HepG2 (cell line): ENCODE measurements around the gene PSMC3IP. TPM values are rescaled to one million over a fixed set of nuclear protein-coding genes. Genes with fewer than 3 reads are reported as not detected.

Experiments
- ARID2 ChIP-seq: sonication (generic); formaldehyde crosslinking; IDR thresholded peaks from 2 replicates; pipeline ENCODE4 v1.8.1; 2022; ENCODE audit warnings: mild to moderate bottlenecking, missing genetic modification reagents, borderline replicate concordance
- KDM4B ChIP-seq: sonication (generic); formaldehyde crosslinking; IDR thresholded peaks from 2 replicates; pipeline ENCODE4 v1.4.0; 2020; ENCODE audit warnings: missing genetic modification reagents
- NCOR1 ChIP-seq: fragments of 200-600 bp; sonication (generic); IDR thresholded peaks from 2 replicates; pipeline ENCODE4 v1.7.0; 2017; ENCODE audit warnings: antibody characterized with exemption, low read length, borderline replicate concordance
- NR2C2 ChIP-seq: sonication (generic); formaldehyde crosslinking; IDR thresholded peaks from 2 replicates; pipeline ENCODE4 v1.4.0; 2020; ENCODE audit warnings: missing genetic modification reagents, mild to moderate bottlenecking, moderate library complexity, borderline replicate concordance
- REL ChIP-seq: sonication (generic); formaldehyde crosslinking; conservative IDR thresholded peaks from 2 replicates; pipeline ENCODE4 v1.8.0; 2022; ENCODE audit warnings: mild to moderate bottlenecking, missing genetic modification reagents, moderate library complexity
- RFXANK ChIP-seq: IDR thresholded peaks from 2 replicates; pipeline ENCODE4 v1.6.1; 2016
- SIX1 ChIP-seq: sonication (generic); formaldehyde crosslinking; IDR thresholded peaks from 2 replicates; pipeline ENCODE4 v1.4.0; 2020; ENCODE audit warnings: missing genetic modification reagents, borderline replicate concordance
- SNAI1 ChIP-seq: sonication (generic); formaldehyde crosslinking; IDR thresholded peaks from 2 replicates; pipeline ENCODE4 v1.5.0; 2020; ENCODE audit warnings: mild to moderate bottlenecking, missing genetic modification reagents, borderline replicate concordance
- SNAPC5 ChIP-seq: sonication (generic); formaldehyde crosslinking; IDR thresholded peaks from 2 replicates; pipeline ENCODE4 v1.8.1; 2023; ENCODE audit warnings: mild to moderate bottlenecking, missing genetic modification reagents, borderline replicate concordance
- XBP1 ChIP-seq: sonication (generic); formaldehyde crosslinking; IDR thresholded peaks from 2 replicates; pipeline ENCODE4 v1.5.0; 2020; ENCODE audit warnings: missing genetic modification reagents
- ZBTB42 ChIP-seq: sonication (generic); formaldehyde crosslinking; IDR thresholded peaks from 2 replicates; pipeline ENCODE4 v1.5.0; 2020; ENCODE audit warnings: mild to moderate bottlenecking, missing genetic modification reagents
- ZC3H13 ChIP-seq: sonication (generic); formaldehyde crosslinking; IDR thresholded peaks from 2 replicates; pipeline ENCODE4 v1.8.1; 2023; ENCODE audit warnings: mild to moderate bottlenecking, missing genetic modification reagents, moderate library complexity
- ZFP41 ChIP-seq: sonication (generic); formaldehyde crosslinking; IDR thresholded peaks from 2 replicates; pipeline ENCODE4 v1.4.0; 2020; ENCODE audit warnings: mild to moderate bottlenecking, missing genetic modification reagents, borderline replicate concordance
- ZNF224 ChIP-seq: sonication (generic); formaldehyde crosslinking; IDR thresholded peaks from 2 replicates; pipeline ENCODE4 v1.5.0; 2020; ENCODE audit warnings: mild to moderate bottlenecking, missing genetic modification reagents
- ZNF34 ChIP-seq: sonication (generic); formaldehyde crosslinking; IDR thresholded peaks from 2 replicates; pipeline ENCODE4 v1.4.0; 2020; ENCODE audit warnings: mild to moderate bottlenecking, missing genetic modification reagents, borderline replicate concordance
- ZNF414 ChIP-seq: sonication (generic); formaldehyde crosslinking; IDR thresholded peaks from 2 replicates; pipeline ENCODE4 v1.5.0; 2020; ENCODE audit warnings: missing genetic modification reagents
- ZNF878 ChIP-seq: sonication (generic); formaldehyde crosslinking; IDR thresholded peaks from 2 replicates; pipeline ENCODE4 v1.8.1; 2023; ENCODE audit warnings: mild to moderate bottlenecking, missing genetic modification reagents, moderate library complexity
- polyA plus RNA-seq, 8 experiments: library from polyadenylated mRNA; depleted of rRNA in 3 of 8; stranded (reverse) in 7 of 8; unstranded in 1 of 8; fragments of >200 nt; fragmentation: Illumina TruSeq in 4 of 8; extraction: Trizol in 4 of 8; gene quantifications; 2 replicates each; pipeline versions ENCODE4 v1.2.1 to v1.2.3, GENCODE V29; 2011 to 2016; ENCODE audit warnings: low read depth in 4 of 8, missing spikeins in 1 of 8, mixed read lengths in 1 of 8; ENCODE audit not compliant: insufficient read depth in 1 of 8
- total RNA-seq, 5 experiments: library from RNA; depleted of rRNA; stranded (reverse); fragments of >200 nt; fragmentation: Illumina TruSeq; extraction: Trizol; gene quantifications; 2 replicates each; pipeline ENCODE4 v1.2.3, GENCODE V29; 2016; ENCODE audit warnings: low read depth in 1 of 5
- TF ChIP-seq, protein P1 (sequence below): sonication (generic); formaldehyde crosslinking; IDR thresholded peaks from 2 replicates; pipeline ENCODE4 v1.5.1; 2020; ENCODE audit warnings: mild to moderate bottlenecking, missing genetic modification reagents, borderline replicate concordance
- TF ChIP-seq, protein P2 (sequence below): sonication (generic); formaldehyde crosslinking; IDR thresholded peaks from 2 replicates; pipeline ENCODE4 v1.4.0; 2020; ENCODE audit warnings: missing genetic modification reagents, low read depth, mild to moderate bottlenecking, borderline replicate concordance
- TF ChIP-seq, protein P3 (sequence below): sonication (generic); formaldehyde crosslinking; IDR thresholded peaks from 2 replicates; pipeline ENCODE4 v1.4.0; 2020; ENCODE audit warnings: missing genetic modification reagents

PSMC3IP gene
- total and polyA plus RNA-seq, 2 of the 13 experiments (the other 11 are each of a cell fraction or from before 2014, with no cell fraction given): 6.5 to 22.4 TPM

- TF ChIP-seq, protein P1, sequence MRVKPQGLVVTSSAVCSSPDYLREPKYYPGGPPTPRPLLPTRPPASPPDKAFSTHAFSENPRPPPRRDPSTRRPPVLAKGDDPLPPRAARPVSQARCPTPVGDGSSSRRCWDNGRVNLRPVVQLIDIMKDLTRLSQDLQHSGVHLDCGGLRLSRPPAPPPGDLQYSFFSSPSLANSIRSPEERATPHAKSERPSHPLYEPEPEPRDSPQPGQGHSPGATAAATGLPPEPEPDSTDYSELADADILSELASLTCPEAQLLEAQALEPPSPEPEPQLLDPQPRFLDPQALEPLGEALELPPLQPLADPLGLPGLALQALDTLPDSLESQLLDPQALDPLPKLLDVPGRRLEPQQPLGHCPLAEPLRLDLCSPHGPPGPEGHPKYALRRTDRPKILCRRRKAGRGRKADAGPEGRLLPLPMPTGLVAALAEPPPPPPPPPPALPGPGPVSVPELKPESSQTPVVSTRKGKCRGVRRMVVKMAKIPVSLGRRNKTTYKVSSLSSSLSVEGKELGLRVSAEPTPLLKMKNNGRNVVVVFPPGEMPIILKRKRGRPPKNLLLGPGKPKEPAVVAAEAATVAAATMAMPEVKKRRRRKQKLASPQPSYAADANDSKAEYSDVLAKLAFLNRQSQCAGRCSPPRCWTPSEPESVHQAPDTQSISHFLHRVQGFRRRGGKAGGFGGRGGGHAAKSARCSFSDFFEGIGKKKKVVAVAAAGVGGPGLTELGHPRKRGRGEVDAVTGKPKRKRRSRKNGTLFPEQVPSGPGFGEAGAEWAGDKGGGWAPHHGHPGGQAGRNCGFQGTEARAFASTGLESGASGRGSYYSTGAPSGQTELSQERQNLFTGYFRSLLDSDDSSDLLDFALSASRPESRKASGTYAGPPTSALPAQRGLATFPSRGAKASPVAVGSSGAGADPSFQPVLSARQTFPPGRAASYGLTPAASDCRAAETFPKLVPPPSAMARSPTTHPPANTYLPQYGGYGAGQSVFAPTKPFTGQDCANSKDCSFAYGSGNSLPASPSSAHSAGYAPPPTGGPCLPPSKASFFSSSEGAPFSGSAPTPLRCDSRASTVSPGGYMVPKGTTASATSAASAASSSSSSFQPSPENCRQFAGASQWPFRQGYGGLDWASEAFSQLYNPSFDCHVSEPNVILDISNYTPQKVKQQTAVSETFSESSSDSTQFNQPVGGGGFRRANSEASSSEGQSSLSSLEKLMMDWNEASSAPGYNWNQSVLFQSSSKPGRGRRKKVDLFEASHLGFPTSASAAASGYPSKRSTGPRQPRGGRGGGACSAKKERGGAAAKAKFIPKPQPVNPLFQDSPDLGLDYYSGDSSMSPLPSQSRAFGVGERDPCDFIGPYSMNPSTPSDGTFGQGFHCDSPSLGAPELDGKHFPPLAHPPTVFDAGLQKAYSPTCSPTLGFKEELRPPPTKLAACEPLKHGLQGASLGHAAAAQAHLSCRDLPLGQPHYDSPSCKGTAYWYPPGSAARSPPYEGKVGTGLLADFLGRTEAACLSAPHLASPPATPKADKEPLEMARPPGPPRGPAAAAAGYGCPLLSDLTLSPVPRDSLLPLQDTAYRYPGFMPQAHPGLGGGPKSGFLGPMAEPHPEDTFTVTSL (CRISPR knock-in tag): peak; percentile 90
- TF ChIP-seq REL (peak; percentile 79; the same call in 1 of the 2 replicates), SIX1 (CRISPR knock-in tag) (peak; percentile 88), ZNF34 (CRISPR knock-in tag) (0 out of 2 replicates have a peak, but pooled peaks have one; percentile 59), ARID2 (no peak), ZC3H13 (CRISPR knock-in tag) (peak; percentile 87), RFXANK (CRISPR knock-in tag) (0 out of 2 replicates have a peak, but pooled peaks have one; percentile 40), KDM4B (CRISPR knock-in tag) (peak; percentile 28; the same call in 1 of the 2 replicates), ZBTB42 (CRISPR knock-in tag) (no peak), NCOR1 (peak; percentile 38; the same call in 1 of the 2 replicates), SNAI1 (0 out of 2 replicates have a peak, but pooled peaks have one; percentile 5), ZFP41 (no peak), ZNF224 (no peak), XBP1 (CRISPR knock-in tag) (no peak), NR2C2 (CRISPR knock-in tag) (peak; percentile 79), SNAPC5 (0 out of 2 replicates have a peak, but pooled peaks have one; percentile 30), ZNF414 (peak; percentile 37; the same call in 1 of the 2 replicates), ZNF878 (CRISPR knock-in tag) (peak; percentile 99)
- TF ChIP-seq, protein P2, sequence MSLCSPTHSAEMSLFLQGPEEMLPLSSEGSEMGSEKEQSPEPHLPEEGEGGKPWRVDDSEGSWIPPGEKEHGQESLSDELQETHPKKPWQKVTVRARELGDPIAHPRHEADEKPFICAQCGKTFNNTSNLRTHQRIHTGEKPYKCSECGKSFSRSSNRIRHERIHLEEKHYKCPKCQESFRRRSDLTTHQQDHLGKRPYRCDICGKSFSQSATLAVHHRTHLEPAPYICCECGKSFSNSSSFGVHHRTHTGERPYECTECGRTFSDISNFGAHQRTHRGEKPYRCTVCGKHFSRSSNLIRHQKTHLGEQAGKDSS: no peak; the same call in none of the 2 replicates
- TF ChIP-seq, protein P3, sequence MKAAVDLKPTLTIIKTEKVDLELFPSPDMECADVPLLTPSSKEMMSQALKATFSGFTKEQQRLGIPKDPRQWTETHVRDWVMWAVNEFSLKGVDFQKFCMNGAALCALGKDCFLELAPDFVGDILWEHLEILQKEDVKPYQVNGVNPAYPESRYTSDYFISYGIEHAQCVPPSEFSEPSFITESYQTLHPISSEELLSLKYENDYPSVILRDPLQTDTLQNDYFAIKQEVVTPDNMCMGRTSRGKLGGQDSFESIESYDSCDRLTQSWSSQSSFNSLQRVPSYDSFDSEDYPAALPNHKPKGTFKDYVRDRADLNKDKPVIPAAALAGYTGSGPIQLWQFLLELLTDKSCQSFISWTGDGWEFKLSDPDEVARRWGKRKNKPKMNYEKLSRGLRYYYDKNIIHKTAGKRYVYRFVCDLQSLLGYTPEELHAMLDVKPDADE (CRISPR knock-in tag): no peak
Observed at GRCh38 chr17:42541041-42541833, 36.3 kb downstream of the PSMC3IP start (continued).
